COLO668 (cell line): ENCODE results near the gene TCN1.
"Not testable (repeated sequence)": the region's sequence is repeated elsewhere in the genome, so short reads cannot be mapped to it uniquely, and the experiment has no call there.

Experiments used
- DNase-seq: peaks from one replicate; lab custom pipeline; 2025; ENCODE audit not compliant: unreplicated experiment; lab: John Stamatoyannopoulos, UW

TCN1 gene, protein sequence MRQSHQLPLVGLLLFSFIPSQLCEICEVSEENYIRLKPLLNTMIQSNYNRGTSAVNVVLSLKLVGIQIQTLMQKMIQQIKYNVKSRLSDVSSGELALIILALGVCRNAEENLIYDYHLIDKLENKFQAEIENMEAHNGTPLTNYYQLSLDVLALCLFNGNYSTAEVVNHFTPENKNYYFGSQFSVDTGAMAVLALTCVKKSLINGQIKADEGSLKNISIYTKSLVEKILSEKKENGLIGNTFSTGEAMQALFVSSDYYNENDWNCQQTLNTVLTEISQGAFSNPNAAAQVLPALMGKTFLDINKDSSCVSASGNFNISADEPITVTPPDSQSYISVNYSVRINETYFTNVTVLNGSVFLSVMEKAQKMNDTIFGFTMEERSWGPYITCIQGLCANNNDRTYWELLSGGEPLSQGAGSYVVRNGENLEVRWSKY

DNA sequence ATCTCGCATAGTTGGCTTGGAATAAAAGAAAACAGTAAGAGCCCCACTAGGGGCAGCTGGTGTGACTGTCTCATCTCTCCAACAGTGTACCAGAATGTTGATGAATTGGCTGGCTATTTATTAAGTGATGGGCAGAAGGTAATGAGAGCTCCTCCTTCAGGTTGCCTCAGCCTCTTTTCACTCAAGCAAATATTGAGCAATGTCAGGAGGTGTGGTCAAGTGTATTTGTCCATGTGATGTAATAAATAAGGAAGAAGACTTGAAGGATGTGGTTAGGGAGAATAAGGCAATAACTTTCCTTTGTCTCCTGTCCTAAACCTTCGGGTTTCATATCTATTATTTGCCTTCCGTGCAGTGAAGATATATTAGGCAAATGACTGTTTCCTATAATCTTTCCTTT, at the start of gene TCN1:
Gene TCN1 (minus strand): TSS at position 91 of the 400 bp plus-strand sequence. CDS start 17 bp downstream, at position 74.
- DNase-seq, result no peak

DNA sequence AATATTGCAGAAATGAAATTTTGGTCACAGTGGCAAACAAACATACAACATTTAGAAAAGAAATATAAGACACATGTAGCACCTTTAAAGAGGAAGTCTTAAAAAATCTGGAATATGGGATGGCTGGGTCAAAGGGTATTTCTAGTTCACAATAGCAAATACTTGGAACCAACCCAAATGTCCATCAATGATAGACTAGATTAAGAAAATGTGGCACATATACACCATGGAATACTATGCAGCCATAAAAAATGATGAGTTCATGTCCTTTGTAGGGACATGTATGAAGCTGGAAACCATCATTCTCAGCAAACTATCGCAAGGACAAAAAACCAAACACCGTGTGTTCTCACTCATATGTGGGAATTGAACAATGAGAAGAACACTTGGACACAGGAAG, 37.3 kb upstream of the TCN1 start:
- not testable (repeated sequence) for DNase-seq

DNA sequence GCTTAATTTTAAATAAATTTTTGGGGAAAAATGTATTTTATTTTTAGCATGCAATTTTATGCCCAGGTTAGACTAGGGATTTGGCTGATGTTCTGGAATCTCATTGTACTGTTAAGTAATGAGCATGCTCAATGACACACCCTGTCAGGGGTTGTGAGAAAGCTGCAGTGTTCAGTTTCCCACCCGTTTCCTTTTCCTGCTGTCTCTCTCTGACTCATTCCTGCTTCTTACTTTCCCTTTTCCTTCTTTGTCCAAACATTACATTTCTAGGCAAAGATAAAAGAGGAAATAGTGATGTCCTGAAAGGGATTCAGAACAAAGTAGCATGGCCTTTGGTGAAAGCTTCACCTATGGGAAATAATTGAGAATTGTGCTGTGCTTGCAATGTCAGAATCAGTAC, 35.0 kb upstream of the TCN1 start:
- DNase-seq, result no peak

DNA sequence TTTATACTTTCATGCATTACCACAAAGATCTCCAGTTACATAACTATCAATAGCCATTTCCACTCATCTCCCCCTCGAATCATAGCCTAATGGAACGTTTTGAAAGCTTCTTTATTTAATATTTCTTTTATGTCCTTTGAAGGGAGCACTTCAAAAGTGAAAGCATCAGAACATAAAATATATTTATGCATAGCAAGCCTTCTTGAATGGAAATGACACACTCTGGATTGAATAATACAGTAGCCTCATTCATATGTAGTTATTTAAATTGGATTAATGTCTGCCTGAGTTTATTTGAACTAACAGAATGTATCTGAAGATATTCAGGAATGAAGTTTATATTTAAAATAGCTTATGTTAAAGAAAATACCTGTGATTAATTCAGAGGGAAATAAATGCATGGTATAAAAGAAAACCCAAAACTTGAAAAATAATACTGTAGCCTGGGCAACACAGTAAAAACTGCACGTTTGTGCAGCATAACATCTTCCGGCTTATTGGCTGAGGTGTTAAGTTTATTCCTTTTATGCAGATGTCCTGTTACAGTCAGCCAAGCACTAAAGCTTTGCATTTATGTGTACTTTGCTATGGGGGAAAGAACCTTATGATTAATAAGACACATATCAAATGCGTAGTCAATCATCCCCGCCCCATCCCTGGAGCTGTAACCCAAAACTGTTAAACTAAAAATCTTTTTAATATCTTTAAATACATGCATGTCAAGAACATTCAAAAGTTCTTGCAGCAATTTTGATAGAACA, 34.3 kb upstream of the TCN1 start:
- DNase-seq, result no peak

DNA sequence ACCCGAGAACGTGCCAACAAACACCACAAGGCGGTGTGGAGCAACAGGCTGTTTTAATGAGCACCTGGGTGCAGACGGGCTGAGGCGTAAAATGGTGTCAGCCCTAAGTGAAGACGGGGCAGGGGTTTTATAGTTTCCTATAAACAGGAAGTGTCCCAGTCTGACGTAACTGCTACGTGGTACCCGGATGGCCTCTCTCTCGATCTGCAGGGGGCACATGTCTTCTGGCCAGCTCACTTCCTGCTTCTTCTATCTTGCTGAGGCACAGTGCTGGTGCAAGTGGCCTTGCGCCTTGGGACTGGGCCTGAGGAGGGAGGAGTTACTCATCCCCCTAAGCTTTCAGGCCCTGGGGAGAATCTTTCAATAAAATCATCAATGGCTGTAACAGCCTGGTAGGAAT, 33.2 kb upstream of the TCN1 start:
- no peak for DNase-seq

DNA sequence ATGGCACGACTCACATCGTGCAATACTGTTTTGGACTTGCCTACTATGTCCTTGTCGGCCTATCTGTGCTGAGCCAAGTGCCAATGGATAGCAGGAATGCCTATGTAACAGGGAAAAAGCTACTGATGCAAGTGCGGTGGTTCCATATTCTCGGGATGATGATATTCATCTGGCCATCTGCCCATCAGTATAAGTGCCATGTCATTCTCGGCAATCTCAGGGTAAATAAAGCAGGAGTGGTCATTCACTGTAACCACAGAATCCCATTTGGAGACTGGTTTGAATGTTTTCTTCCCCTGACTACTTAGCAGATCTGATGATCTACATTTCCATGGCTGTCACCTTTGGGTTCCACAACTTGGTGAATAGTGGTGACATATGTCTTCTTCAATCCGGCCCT, 32.4 kb upstream of the TCN1 start:
- DNase-seq, result no peak

DNA sequence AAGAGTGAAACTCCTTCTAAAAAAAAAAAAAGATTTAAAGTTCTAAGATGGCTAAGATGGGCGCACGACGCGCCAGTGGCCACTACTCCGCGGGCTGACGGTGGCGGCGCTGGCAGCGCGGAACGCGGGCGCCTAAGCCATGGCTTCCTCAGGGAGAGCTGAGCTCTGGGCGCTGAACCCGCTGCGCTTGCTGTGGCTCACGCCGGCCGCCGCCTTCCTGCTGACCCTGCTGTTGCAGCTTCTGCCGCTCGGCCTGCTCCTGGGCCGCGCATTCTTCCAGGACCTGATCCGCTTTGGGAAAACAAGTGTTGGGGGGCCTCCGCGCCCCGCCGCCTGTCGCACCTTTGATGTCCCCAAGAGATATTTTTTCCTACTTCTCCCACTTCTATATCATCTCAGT, 31.8 kb upstream of the TCN1 start:
- DNase-seq, result no peak

DNA sequence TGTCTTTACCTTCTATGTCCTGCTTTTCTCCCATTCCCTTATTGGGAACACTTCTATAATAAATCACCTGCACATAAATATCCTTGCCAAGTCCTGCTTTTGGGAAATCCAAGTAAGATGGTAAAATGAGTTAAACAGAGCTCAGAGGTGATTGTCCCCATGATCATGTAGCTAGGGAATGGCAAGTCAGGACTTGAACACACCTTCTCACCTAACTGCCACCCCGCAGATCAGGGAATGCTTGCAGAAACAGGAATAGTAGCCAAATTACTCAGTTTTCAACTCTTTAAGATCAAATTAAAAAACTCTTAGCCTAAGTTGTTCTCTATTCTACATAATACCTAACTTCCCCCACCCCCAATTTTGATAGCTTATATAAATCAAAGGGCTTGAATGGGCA, 28.3 kb upstream of the TCN1 start:
- no peak for DNase-seq

DNA sequence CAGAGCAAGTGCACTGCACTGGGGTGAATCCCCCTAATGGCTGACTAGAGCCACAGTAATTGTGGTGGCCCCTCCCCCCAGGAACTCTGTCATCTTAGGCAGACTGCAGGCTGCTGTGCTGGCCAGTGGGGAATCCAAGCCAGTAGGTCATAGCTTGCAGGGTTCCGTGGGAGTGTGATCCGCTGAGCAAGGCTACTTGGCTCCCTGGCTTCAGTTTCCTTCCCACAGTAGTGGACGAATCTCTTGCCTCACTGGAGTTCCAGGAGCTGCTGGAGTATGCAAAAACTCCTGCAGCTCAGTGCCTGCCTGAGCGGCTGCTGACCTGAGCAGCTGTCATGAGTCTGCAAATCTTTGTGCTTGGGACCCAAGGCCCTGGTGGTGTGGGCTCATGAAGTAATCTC, 25.5 kb upstream of the TCN1 start:
- no peak for DNase-seq

DNA sequence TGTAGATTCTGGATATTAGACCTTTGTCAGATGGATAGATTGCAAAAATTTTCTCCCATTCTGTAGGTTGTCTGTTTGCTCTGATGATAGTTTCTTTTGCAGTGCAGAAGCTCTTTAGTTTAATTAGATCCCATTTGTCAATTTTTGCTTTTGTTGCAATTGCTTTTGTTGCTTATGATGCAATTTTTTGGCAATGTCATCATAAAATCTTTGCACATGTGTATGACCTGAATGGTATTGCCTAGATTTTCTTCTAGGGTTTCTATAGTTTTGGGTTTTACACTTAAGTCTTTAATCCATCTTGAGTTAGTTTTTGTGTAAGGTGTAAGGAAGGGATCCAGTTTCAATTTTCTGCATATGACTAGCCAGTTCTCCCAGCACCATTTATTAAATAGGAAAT, 20.9 kb upstream of the TCN1 start:
- DNase-seq, result not testable (repeated sequence)

DNA sequence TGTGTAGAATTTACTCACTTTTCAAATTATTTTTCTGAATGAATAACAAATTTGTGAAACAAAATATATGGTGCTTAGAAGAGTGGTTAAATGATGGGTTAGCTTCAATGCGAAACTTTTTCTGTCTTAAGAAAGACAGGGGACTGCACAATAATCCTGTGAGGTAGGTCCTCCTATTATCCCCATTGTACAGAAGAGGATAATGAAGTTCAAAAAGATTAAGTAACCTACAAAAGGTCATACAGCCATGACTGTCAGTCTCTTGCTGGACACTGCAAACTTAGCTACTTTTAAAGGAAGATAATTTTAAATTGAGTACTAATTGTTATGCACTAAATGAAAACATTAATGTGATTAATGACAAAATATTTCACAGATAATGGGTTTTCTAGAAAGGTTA, 17.3 kb upstream of the TCN1 start:
- no peak for DNase-seq

DNA sequence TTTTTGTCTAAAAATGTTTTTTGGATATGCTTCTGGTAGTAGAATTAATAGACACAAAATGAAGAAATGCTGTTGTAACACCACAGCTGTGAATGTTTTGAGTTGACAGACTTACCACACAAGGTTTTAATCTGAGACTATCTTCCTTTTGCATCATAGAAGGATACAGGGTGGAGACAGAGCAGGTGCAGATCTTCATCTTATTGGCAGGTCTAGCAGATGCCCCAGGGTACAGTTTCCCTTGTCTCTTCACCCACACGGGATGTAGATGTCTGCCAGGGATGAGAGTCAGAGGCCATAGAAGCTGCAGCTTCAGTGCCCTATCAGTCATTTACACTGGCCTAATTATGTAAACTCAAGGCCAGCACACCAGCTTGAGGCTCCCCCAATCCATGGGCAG, 13.3 kb upstream of the TCN1 start:
- DNase-seq, result no peak

DNA sequence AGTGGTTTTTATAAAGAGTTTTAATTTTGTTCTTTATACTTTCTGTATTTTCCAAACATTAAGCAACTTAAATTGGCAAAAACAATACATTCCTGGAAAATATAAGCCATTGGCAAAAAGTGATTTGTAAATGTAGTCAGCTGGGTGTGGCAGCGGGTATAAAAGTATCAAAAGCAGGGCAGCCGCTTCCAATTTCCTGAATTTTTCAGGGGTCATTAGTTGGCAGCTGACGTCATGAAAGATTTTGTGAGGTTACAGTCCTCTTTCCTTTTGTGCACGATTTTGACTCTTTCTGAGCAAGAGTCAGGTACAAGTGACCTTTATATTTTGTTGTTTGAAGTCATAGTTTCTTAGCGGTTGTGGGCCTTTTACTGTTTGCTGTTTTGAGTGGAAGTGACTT, 12.3 kb upstream of the TCN1 start, which contains the start of gene OOSP3:
Gene OOSP3 (plus strand): TSS at position 208 of the 400 bp plus-strand sequence. CDS start 27 bp downstream, at position 235.
- DNase-seq, result no peak

DNA sequence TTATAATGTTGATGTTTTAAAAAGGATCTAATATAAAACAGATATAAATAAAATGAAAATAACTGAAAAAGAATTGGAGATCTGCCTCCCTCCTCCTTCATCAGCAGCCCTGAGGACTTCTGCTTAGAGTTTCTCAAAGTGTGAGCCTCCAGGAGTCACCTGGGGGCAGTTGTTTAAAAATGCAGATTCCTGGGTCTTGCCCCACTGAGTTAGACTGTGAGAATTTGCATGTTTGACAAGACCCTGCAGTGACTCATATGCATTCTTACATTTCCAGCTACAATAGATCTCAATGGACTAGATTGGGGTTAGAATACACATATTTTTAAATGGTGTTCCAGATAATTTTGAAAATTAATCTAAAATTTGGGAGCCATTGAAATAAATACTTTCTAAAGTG, 11.5 kb upstream of the TCN1 start:
- DNase-seq, result no peak

DNA sequence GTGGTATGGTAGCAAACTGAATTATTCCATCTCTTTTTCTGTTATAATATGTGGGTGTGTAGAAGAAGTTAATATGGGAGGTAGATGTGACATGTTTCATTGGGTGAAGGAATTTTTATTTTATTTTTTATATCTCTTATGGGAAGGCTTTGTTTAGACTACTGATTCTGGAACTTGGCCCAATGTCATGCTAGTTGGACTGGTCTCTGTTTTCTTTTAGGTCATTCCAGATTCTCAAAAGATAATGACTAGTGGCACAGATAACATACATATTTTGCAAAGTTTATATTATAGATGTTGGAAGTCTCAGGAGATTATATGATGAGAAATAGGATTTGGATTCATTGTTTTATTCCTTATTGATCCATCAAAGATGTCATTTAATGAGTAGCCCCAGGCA, 11.0 kb upstream of the TCN1 start:
- DNase-seq, result no peak

DNA sequence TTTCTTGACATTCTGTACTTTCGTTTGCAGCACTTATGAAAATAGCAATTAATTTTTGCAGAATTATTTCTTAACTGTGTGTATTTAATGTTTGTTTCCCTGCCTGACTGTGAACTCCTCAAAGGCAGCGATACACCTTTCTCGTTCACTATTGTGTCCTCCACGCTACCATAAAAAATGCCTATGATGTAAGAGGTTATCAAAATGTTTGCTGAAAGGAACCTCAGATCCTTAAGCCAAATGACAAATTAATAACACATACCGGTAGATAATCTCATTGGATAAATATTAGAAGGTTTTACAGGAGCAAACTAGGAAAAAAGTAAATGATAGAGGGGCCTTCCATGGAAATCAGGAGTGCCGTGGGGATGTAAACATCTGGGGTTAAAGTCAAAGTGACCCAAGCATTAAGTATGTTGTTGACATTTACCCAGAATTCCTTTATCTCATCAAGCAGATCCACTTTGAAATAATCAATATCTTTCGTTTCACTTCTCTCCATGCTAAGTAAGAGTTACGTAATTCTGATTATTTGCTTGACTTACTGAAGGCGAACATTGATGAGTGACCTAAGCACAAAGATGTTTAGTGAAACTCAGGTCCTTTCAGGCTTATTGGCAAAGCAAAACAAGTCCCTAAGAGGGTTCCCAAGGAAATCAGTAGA, 9.7 kb upstream of the TCN1 start:
- no peak for DNase-seq

DNA sequence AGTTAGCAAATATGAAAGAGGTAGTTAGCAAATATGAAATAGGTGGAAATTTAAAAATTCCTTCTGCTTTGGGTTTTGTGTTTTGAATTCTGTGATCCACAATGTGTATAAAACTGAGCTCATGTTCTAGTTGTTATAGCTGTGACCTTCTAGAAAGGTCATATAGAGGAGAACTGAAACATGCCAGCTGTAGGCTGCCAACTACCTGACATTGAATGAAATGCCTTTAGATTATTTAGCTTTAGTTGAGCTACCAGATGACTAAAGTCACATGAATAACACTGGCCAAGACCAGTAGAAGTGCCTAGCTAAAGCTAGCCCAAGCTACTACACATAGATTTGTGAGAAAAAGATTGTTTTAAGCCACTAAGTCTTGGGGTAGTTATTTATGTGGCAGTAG, 5.8 kb upstream of the TCN1 start:
- DNase-seq, result no peak

DNA sequence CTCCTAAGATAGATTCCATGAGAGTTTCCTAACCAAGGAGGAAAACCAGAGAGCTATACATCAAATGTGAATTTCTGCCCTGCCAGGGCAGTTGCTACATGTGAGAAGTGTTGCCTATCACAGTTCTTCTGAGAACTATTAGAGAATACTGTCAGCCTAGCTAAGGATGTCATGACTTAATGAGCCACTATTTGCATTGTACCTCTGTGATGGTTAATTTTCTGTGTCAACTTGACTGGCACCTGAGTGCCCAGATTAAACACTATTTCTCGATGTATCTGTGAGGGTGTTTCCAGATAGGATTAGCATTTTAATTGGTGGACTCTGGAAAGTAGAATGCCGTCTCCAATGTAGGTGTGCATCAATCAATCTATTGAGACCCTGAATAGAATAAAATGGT, 1.7 kb upstream of the TCN1 start:
- no peak for DNase-seq

DNA sequence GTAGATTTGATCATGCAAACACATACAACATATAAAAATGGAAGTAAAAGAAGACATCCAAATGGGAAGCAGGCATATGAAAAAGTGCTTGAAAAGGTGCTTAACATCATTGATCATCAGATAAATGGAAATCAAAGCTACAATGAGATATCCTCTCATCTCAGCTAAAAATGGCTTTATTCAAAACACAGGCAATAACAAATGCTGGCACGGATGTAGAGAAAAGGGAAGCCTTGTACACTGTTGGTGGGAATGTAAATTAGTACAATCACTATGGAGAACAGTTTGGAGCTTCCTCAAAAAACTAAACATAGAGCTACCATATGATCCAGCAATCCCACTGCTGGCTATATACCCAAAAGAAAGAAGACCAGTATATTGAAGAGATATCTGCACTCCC, 549 bp upstream of the TCN1 start:
- DNase-seq, result no peak

DNA sequence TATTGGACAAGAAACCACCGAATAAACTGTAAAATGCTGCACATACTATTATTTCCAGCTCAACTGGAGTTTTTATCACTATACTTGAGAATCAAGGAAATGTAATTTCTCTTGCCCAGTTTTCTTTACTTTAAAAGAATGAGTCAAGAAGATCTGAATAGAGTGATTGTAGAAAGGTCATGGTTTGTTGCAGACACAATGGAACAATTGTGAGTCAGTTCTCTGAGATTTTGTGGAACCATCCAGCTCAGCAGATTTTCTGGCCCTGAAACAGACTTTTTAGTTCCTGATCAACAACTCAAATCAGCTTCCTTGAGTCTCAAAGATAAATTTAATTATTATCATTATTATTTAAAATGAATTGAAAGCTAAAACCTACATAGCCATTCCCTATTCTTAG, 1.3 kb downstream of the TCN1 start:
- DNase-seq, result no peak

DNA sequence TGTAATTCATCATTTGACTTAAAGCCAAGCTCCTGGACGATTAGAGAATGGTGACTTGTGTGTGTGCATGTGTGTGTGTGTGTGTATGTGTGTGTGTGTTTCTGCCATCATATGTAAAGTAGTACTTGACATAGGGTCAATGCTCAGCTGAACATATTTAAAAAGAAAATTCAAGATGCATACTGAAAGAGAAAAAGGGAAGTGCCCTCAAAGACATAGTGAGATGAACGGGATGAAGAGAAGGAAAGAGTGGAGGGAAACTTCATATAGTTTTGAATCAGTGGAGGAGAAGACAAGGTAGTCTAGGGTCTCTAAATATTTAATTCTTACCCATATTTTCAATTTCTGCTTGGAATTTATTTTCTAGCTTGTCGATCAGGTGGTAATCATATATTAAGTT, 4.0 kb downstream of the TCN1 start:
- DNase-seq, result no peak

DNA sequence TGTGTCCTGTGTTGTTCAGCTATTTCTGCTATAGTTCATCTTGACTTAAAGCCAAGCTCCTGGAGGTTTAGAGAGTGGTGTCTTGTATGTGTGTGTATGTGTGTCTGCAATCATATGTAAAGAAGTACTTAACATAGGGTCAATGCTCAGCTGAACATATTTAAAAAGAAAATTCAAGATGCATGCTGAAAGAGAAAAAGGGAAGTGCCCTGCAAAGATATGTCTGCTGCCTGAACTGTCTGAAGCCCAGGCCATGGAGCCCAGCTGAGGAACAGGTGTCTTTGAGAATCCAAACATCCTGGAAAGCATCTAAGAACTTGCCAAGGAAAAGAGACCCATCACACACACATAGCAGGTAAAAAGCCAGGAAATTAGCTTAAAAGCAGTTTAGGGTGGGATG, 6.6 kb downstream of the TCN1 start:
- no peak for DNase-seq
